GM20431 (cell line): ENCODE data around the gene FGD4.

Source experiments
- in situ Hi-C: fragments of 300-500 bp; cut with MseI, MboI; formaldehyde crosslinking; loops from one replicate; pipeline ENCODE4 v1.15.0; 2020; ENCODE audit warnings: low sequenced_read_pairs; ENCODE audit not compliant: unreplicated experiment

The FGD4 gene

GRCh38 chr12:32399370-32400113 lies at the start of gene FGD4:
FGD4 (plus strand) TSS chr12:32399558.
- in situ Hi-C loops = no loop called here

DNA sequence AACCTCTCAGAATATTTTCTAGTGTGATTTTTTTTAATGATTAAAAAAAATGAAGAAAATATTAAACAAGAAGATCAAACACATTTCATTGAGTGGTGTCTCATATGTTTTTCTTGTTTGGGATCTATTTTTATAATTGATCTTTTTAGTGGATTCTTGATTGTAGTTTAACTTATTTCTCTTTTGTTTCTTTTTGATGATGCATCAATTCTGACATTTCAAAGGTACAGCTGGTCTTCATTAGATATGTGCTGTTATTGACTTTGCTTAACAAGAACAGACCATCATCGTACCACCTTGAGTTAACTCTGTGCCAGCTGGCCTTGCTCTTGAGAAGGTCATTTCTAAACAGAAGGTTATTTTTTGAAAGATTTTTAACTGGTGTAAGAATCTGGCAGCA lies 45.8 kb upstream of the FGD4 start:
- in situ Hi-C loops = no loop called here

GRCh38 chr12:32357601-32358249 lies 41.6 kb upstream of the FGD4 start:
- in situ Hi-C loops = no loop called here

DNA sequence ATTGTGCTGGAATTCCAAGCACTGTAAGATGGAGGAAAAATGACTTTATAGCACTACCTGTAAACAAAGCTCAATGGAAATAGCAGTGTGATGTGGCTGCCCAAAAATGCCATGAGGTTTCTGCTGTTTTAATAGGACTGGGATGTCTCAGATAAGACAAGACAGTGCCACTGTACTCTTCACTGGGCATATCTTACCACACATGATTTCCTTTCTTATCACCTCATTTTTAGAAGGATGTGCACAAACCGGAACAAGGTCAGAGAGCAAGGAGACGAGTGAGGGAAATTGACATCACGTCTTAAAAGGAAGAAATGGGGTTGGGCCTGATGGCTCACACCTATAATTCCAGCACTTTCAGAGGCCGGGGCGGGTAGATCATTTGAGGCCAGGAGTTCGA lies 38.4 kb upstream of the FGD4 start:
- in situ Hi-C loops = no loop called here

GRCh38 chr12:32362892-32363291 lies 36.5 kb upstream of the FGD4 start:
- in situ Hi-C loops = no loop called here

GRCh38 chr12:32365473-32366064 lies 33.8 kb upstream of the FGD4 start:
- in situ Hi-C loops = no loop called here

DNA sequence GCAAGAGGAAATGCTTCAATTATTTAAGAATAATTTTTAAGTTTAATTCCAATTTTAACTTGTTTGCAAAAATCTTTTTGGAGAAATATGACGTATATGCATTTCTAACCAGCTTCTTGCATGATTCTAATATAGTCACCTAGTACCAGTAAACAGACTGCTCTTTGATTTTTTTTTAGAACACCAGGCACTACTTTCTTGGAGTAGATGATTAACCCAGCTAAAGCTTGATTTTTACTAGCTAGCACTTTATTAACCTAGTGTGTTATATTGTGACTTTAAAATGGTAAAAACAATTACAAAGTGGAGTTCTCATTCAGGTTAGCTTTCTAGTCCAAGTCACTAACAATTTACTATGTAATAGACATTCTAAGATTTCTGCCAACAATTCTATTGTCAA lies 32.6 kb upstream of the FGD4 start:
- in situ Hi-C loops = no loop called here

DNA sequence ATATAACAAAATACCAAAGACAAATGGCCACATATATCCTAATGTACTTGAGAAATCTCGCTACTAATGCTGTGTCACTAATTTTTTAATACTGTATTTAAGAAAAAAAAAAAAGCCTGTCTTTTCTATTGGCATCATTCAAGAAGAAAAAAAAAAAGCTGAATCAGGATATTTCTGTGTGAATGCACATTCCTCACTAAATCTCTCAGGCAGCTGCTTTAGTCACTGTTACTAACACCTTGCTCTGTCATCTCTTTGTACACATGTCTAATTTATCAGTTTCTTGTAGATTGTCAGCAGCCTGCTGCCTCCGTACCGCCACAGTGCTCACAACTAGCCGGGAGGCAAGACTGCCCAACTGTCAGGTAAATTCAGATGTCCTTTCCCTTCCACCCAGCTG lies 32.0 kb upstream of the FGD4 start:
- in situ Hi-C loops = no loop called here

GRCh38 chr12:32369202-32369601 lies 30.2 kb upstream of the FGD4 start:
- in situ Hi-C loops = no loop called here

DNA sequence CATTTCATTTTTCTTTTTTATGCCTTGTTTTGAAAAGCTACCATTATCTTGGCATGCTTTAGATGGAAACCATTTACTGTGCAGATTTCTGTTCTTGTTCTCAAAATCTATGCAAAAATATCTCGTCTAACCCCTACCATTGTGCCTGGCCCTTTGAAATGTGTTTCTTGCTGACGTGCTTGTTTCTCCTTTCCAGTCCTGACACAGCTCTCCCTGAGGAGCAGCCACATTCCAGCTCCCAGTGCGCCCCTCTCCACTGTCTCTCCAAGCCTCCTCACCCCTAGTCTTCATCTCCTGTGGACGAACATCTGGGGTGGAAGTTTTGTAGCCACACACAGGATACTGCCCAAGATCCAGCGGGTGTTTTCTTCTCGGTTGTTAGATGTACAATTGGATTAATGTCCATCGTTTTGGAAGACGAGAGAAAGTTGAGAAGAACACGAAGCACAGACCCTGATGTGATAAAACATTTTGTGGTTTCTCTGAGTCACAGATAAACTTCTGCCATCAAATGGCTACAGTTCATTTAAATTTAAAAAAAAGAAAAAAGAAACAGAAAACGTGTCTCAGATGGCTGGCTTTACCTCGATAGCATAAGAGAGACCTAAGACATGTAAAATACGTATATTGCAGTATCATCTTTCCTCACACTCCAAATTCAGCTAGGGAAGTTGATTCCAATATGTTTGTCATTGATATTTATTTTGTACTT lies 21.9 kb upstream of the FGD4 start:
- in situ Hi-C loops = no loop called here

- in situ Hi-C loops = no loop called here
Observed at GRCh38 chr12:32379213-32379612, 20.1 kb upstream of the FGD4 start.

GRCh38 chr12:32379667-32380066 lies 19.7 kb upstream of the FGD4 start:
- in situ Hi-C loops = no loop called here

- in situ Hi-C loops = no loop called here
Observed at GRCh38 chr12:32382226-32382625, 17.1 kb upstream of the FGD4 start.

DNA sequence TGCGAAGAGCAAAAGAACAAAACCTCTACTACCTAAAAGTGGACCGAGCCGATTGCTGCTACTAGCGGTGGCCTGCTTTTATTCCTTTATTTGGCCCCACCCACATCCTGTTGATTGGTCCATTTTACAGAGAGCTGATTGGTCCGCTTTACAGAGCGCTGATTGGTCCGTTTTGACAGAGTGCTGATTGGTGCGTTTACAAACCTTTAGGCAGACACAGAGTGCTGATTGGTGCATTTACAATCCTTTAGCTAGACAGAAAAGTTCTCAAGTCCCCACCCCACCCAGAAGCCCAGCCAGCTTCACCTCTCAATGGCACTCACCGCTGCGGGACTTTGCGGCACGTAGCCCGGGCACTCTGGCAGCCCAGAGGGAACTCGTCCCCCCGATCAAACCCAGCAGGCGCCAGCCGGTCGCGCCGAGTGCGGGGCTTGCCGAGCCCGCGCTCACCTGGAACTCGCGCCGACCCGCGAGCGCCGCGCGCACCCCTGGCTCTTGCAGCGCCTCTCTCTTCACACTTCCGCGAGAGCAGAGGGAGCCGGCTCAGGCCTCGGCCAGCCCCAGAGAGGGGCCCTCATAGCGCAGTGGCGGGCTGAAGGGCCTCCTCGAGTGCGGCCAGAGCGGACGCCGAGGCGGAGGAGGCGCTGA lies 8.7 kb upstream of the FGD4 start:
- in situ Hi-C loops = no loop called here

GRCh38 chr12:32395026-32395425 lies 4.3 kb upstream of the FGD4 start:
- in situ Hi-C loops = no loop called here

- in situ Hi-C loops = no loop called here
Observed at GRCh38 chr12:32397696-32398095, 1.7 kb upstream of the FGD4 start.

GRCh38 chr12:32398181-32398580 lies 1.2 kb upstream of the FGD4 start:
- in situ Hi-C loops = no loop called here

DNA sequence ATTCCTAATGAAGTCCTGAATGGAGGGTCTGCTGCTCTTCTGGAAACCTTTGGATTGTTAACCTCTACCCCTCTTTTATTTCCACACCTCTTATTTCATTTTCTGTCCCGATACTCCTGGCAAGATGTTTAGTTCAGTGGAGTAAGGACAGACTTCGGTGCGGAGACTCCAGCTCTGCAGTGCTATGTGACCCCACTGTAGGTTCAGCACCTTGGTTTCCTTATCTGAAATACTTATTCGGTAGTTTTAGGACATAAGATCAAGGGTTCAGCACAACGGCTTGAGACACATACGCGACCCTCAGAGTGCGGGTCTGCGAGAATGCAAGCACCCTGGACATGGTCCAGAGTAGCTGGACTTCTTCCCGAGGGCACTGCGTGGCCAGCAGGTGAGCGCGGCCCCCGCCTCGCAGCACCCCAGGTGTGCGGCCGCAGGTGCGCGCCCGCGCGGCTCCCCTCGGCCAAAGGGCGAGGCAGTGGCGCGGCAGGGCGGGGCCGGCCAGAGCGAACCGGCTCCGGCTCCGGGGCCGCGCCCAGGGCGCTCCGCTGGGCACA lies 465 bp upstream of the FGD4 start:
- in situ Hi-C loops = no loop called here

- in situ Hi-C loops = no loop called here
Observed at GRCh38 chr12:32400114-32400672, 835 bp downstream of the FGD4 start.

- in situ Hi-C loops = no loop called here
Observed at GRCh38 chr12:32400866-32401265, 1.5 kb downstream of the FGD4 start.
